ENCODE results near the gene ADGRL4.

Gene ADGRL4

GRCh38 chr1:79004916-79005315 is 1.6 kb downstream of the ADGRL4 start:
- Histone ChIP-seq H3F3A (ENCODE audit: insufficient read depth, low read length) (no peaks in the 10 kb centered on the region), H3K27me3 (replicated peaks; ENCODE audit: insufficient read depth, low read length) (no peaks in the 10 kb centered on the region), H3K9me3 (replicated peaks; ENCODE audit: insufficient read depth, low read length) (no peaks in the 10 kb centered on the region), H2AFZ (ENCODE audit: low read length) (no peak overlapping the region), H3K27ac (ENCODE audit: low read length) (no peak overlapping the region), H3K4me1 (ENCODE audit: low read length) (no peaks in the 10 kb centered on the region), H3K36me3 (replicated peaks; ENCODE audit: insufficient read depth, low read length) (no peaks in the 10 kb centered on the region), H4K20me1 (ENCODE audit: insufficient read depth, low read length) (no peaks in the 10 kb centered on the region), H3K9me2 (replicated peaks; ENCODE audit: insufficient read depth, low read length) (no peaks in the 10 kb centered on the region), H3K4me3 (ENCODE audit: low read length) (no peak overlapping the region), H3K4me2 (ENCODE audit: low read depth, low read length) (no peak overlapping the region), H3K9ac (ENCODE audit: low read length) (no peak overlapping the region), H3K79me2 (ENCODE audit: low read length) (no peaks in the 10 kb centered on the region)
- TF ChIP-seq EZH2phosphoT487 (IDR thresholded peaks at IDR 0.05; ENCODE audit: low read length), result no peak
- no peak for TF ChIP-seq CTCF (IDR thresholded peaks at IDR 0.05; ENCODE audit: low read length)
- no peak for TF ChIP-seq EZH2 (optimal IDR thresholded peaks at IDR 0.05; ENCODE audit: low read depth, low read length)
- no peak for DNase-seq

DNA sequence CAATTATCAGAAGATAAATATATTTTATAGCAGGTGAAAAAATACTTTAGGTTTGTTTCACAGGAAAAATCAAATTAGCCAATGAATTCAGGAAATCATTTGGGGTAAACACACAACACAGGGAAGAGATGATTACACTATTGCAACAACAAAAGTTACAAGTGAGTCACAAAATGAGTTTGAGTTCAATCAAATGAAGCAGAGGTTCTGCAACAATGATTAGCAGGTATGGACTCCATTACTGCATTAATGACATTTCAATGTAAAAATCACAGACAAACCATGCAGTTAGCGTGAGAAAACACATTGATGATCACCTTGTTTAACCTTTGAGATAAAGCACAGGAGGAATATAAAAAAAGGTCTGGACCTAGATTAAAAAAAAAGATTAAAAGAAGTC is 9.7 kb downstream of the ADGRL4 start:
- Histone ChIP-seq H3K27me3 (replicated peaks; ENCODE audit: insufficient read depth, low read length) (no peaks in the 10 kb centered on the region), H3K4me2 (ENCODE audit: low read depth, low read length) (no peak overlapping the region), H3F3A (ENCODE audit: insufficient read depth, low read length) (no peaks in the 10 kb centered on the region), H3K4me1 (ENCODE audit: low read length) (no peaks in the 10 kb centered on the region), H3K79me2 (ENCODE audit: low read length) (no peaks in the 10 kb centered on the region), H3K9me3 (replicated peaks; ENCODE audit: insufficient read depth, low read length) (no peaks in the 10 kb centered on the region), H4K20me1 (ENCODE audit: insufficient read depth, low read length) (no peaks in the 10 kb centered on the region), H2AFZ (ENCODE audit: low read length) (no peak overlapping the region), H3K4me3 (ENCODE audit: low read length) (no peak overlapping the region), H3K36me3 (replicated peaks; ENCODE audit: insufficient read depth, low read length) (no peaks in the 10 kb centered on the region), H3K9ac (ENCODE audit: low read length) (no peak overlapping the region), H3K9me2 (replicated peaks; ENCODE audit: insufficient read depth, low read length) (no peaks in the 10 kb centered on the region), H3K27ac (ENCODE audit: low read length) (no peak overlapping the region)
- TF ChIP-seq EZH2phosphoT487 (IDR thresholded peaks at IDR 0.05; ENCODE audit: low read length) (no peak), EZH2 (optimal IDR thresholded peaks at IDR 0.05; ENCODE audit: low read depth, low read length) (no peak), CTCF (IDR thresholded peaks at IDR 0.05; ENCODE audit: low read length) (no peak)
- DNase-seq, result no peak

DNA sequence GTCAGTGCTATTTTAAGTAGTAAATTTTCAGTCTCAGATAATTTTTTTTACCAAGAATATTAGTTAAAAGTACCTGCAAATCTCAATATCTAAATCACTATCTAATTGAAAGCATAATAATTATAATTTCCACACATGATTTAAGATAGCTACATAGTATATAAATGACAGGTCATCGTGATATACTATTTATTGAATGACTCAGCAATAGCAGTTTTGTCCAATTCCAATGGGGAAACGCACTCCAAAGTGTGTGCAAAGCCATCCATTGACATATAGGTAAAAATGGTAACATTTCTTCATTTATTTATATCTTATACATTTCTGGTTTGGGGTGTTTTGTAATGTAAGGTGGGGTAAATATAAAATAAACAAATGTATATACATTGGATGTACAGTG is 19.5 kb downstream of the ADGRL4 start:
- no peaks in the 10 kb centered on the region for H3K79me2 ChIP-seq (ENCODE audit: low read length)
- no peak for TF ChIP-seq EZH2 (optimal IDR thresholded peaks at IDR 0.05; ENCODE audit: low read depth, low read length)
- TF ChIP-seq EZH2phosphoT487 (IDR thresholded peaks at IDR 0.05; ENCODE audit: low read length), result no peak
- no peak overlapping the region for H3K4me2 ChIP-seq (ENCODE audit: low read depth, low read length)
- H3F3A ChIP-seq (ENCODE audit: insufficient read depth, low read length), result no peaks in the 10 kb centered on the region
- H3K27me3 ChIP-seq (replicated peaks; ENCODE audit: insufficient read depth, low read length), result no peaks in the 10 kb centered on the region
- H4K20me1 ChIP-seq (ENCODE audit: insufficient read depth, low read length), result no peaks in the 10 kb centered on the region
- DNase-seq, result no peak
- no peaks in the 10 kb centered on the region for H3K9me2 ChIP-seq (replicated peaks; ENCODE audit: insufficient read depth, low read length)
- H3K4me3 ChIP-seq (ENCODE audit: low read length), result no peak overlapping the region
- H2AFZ ChIP-seq (ENCODE audit: low read length), result no peak overlapping the region
- no peaks in the 10 kb centered on the region for H3K4me1 ChIP-seq (ENCODE audit: low read length)
- H3K36me3 ChIP-seq (replicated peaks; ENCODE audit: insufficient read depth, low read length), result no peaks in the 10 kb centered on the region
- no peak overlapping the region for H3K27ac ChIP-seq (ENCODE audit: low read length)
- no peaks in the 10 kb centered on the region for H3K9me3 ChIP-seq (replicated peaks; ENCODE audit: insufficient read depth, low read length)
- H3K9ac ChIP-seq (ENCODE audit: low read length), result no peak overlapping the region

- DNase-seq, result no peak
- no peak for TF ChIP-seq EZH2phosphoT487 (IDR thresholded peaks at IDR 0.05; ENCODE audit: low read length)
- TF ChIP-seq EZH2 (optimal IDR thresholded peaks at IDR 0.05; ENCODE audit: low read depth, low read length), result no peak
- TF ChIP-seq CTCF (IDR thresholded peaks at IDR 0.05; ENCODE audit: low read length), result no peak
- no peaks in the 10 kb centered on the region for H3K36me3 ChIP-seq (replicated peaks; ENCODE audit: insufficient read depth, low read length)
- H3F3A ChIP-seq (ENCODE audit: insufficient read depth, low read length), result no peaks in the 10 kb centered on the region
- no peaks in the 10 kb centered on the region for H3K79me2 ChIP-seq (ENCODE audit: low read length)
- no peaks in the 10 kb centered on the region for H4K20me1 ChIP-seq (ENCODE audit: insufficient read depth, low read length)
- H3K27ac ChIP-seq (ENCODE audit: low read length), result no peak overlapping the region
- no peaks in the 10 kb centered on the region for H3K9me2 ChIP-seq (replicated peaks; ENCODE audit: insufficient read depth, low read length)
- H2AFZ ChIP-seq (ENCODE audit: low read length), result no peak overlapping the region
- no peak overlapping the region for H3K4me3 ChIP-seq (ENCODE audit: low read length)
- H3K9me3 ChIP-seq (replicated peaks; ENCODE audit: insufficient read depth, low read length), result no peaks in the 10 kb centered on the region
- no peaks in the 10 kb centered on the region for H3K27me3 ChIP-seq (replicated peaks; ENCODE audit: insufficient read depth, low read length)
- H3K4me2 ChIP-seq (ENCODE audit: low read depth, low read length), result no peak overlapping the region
- no peaks in the 10 kb centered on the region for H3K4me1 ChIP-seq (ENCODE audit: low read length)
- no peak overlapping the region for H3K9ac ChIP-seq (ENCODE audit: low read length)
Observed at GRCh38 chr1:78980511-78980910, 26.0 kb downstream of the ADGRL4 start.

Data from MM.1S (cell line).